Fibroblast of mammary gland (primary cell): ENCODE results near the gene TMA7.
"Not testable (repeated sequence)": the region's sequence is repeated elsewhere in the genome, so short reads cannot be mapped to it uniquely, and the experiment has no call there.

Experiments used
- DNase-seq: peaks from one replicate; pipeline ENCODE4 v3.0.0-alpha.2; 2010; ENCODE audit warnings: low read depth
- H3K4me3 ChIP-seq: 2 replicates; pipeline ENCODE4 v1.5.1; 2011; ENCODE audit warnings: low read depth, mild to moderate bottlenecking, low read length, moderate library complexity; ENCODE audit not compliant: control insufficient read depth
- CTCF ChIP-seq: conservative IDR thresholded peaks from 2 replicates; pipeline ENCODE4 v1.5.1; 2011; ENCODE audit warnings: low read depth, low read length, inconsistent platforms; ENCODE audit not compliant: control insufficient read depth, insufficient read depth

Gene TMA7

GRCh38 chr3:48473617-48473952 lies 33.5 kb downstream of the TMA7 start:
- no peak for DNase-seq
- no peak overlapping the region for H3K4me3 ChIP-seq
- TF ChIP-seq CTCF: no peak

GRCh38 chr3:48474031-48474430 lies 34.0 kb downstream of the TMA7 start:
- not testable (repeated sequence) for H3K4me3 ChIP-seq, DNase-seq

GRCh38 chr3:48474619-48475018 lies 34.6 kb downstream of the TMA7 start:
- no peak overlapping the region for H3K4me3 ChIP-seq
- TF ChIP-seq CTCF: no peak
- DNase-seq: no peak

GRCh38 chr3:48475188-48475587 lies 35.1 kb downstream of the TMA7 start:
- no peak for TF ChIP-seq CTCF
- no peak for DNase-seq
- H3K4me3 ChIP-seq: no peak overlapping the region

GRCh38 chr3:48476426-48477053 lies 36.5 kb downstream of the TMA7 start:
- TF ChIP-seq CTCF: no peak
- DNase-seq: no peak
- H3K4me3 ChIP-seq: no peak overlapping the region

GRCh38 chr3:48477959-48478520 lies 38.0 kb downstream of the TMA7 start:
- no peak overlapping the region for H3K4me3 ChIP-seq

More at GRCh38 chr3:48477959-48478520, 38.0 kb downstream of the TMA7 start:
- no peak for DNase-seq
- no peak for TF ChIP-seq CTCF
